ENCODE measurements around the gene GPM6B.

- no peak for TF ChIP-seq POLR2AphosphoS5 (IDR thresholded peaks at IDR 0.05; ENCODE audit: low read depth, low read length)
- no peak for TF ChIP-seq TAF1 (IDR thresholded peaks at IDR 0.05; ENCODE audit: low read depth, low read length)
- no peak for TF ChIP-seq POLR2A (IDR thresholded peaks at IDR 0.05; ENCODE audit: low read depth, low read length)
Measured at GRCh38 chrX:13845721-13846378, 29.0 kb upstream of the GPM6B start.
